AG09309 (cell line): ENCODE measurements around the gene MRPL33.

Experiments
- DNase-seq: peaks from one replicate; pipeline ENCODE4 v3.0.0-alpha.2; 2010; ENCODE audit warnings: low read depth
- H3K4me3 ChIP-seq: 2 replicates; pipeline ENCODE4 v1.5.1; 2011; ENCODE audit warnings: mild to moderate bottlenecking, low read depth, low read length, moderate library complexity; ENCODE audit not compliant: control insufficient read depth
- TF ChIP-seq, protein P1 (sequence below): IDR thresholded peaks from 2 replicates; pipeline ENCODE4 v1.5.1; 2011; ENCODE audit warnings: mild to moderate bottlenecking, low read depth, low read length, inconsistent platforms; ENCODE audit not compliant: insufficient read depth, control insufficient read depth; ENCODE audit errors: missing control alignments

Gene MRPL33

DNA sequence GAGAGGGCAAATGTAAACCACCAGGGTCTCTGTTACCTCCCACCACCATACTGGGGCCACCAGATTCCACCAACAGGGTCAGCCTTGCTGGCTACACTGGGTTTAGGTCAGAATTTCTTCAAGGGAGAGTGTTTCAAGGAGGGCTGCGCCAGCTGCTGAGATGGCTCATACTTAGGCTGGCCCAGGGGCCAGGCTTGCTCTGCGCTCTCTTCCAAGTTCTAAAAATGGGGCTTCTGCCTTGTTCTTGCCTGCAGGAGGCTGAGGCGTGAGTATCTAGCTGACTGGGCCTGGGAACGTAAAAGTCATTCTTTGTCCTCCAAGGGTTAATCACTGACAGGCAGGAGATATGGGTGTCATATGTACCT lies 28.1 kb downstream of the MRPL33 start:
- DNase-seq: no peak
- H3K4me3 ChIP-seq: no peak overlapping the region

DNA sequence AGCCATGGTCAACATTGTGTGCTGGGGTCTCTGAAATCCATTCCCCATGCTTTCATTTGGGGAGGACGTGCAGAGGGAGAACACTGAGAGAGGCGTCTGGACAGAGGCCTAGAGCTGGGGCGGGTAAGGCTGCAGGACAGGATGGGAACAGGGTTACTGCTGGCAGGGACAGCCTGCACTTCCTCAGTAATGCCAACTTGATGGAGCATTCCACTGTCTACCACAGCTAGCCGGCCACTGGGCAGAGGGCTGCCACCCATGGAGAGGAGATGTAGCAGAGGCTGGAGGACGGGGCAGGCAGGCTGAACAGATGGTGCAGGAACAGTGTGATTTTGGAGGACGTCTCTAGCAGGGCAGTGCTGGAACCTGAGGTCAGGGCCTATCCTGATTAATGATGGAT lies 29.3 kb downstream of the MRPL33 start:
- TF ChIP-seq, protein P1, sequence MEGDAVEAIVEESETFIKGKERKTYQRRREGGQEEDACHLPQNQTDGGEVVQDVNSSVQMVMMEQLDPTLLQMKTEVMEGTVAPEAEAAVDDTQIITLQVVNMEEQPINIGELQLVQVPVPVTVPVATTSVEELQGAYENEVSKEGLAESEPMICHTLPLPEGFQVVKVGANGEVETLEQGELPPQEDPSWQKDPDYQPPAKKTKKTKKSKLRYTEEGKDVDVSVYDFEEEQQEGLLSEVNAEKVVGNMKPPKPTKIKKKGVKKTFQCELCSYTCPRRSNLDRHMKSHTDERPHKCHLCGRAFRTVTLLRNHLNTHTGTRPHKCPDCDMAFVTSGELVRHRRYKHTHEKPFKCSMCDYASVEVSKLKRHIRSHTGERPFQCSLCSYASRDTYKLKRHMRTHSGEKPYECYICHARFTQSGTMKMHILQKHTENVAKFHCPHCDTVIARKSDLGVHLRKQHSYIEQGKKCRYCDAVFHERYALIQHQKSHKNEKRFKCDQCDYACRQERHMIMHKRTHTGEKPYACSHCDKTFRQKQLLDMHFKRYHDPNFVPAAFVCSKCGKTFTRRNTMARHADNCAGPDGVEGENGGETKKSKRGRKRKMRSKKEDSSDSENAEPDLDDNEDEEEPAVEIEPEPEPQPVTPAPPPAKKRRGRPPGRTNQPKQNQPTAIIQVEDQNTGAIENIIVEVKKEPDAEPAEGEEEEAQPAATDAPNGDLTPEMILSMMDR: no peak
- H3K4me3 ChIP-seq: no peak overlapping the region
- DNase-seq: no peak

More for the DNA sequence above, 28.1 kb downstream of the MRPL33 start:
- TF ChIP-seq, protein P1: peak; percentile 2

DNA sequence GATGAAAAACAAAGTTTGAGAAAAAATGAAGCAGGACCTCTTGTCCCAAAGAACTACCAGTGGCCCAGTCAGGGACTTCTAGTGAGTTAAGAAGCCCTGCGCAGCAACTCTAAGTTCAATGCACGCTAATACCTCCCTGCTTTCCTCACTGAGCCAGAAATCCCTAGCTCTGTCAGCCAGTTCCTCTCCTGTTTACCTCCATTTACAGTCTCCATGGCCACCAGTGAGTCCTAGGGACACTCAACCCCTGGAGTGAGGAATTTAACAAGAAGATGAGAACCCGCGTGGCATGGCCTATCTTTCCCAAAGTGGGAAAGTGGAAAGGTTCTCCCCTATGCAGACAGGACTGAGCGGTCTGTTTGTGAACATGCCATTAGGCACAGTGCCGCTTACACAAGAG lies 31.0 kb downstream of the MRPL33 start:
- no peak for DNase-seq
- H3K4me3 ChIP-seq: no peak overlapping the region
- TF ChIP-seq, protein P1: no peak

- TF ChIP-seq, protein P1: no peak
- DNase-seq: no peak
- no peak overlapping the region for H3K4me3 ChIP-seq
Observed at GRCh38 chr2:27803046-27803445, 31.5 kb downstream of the MRPL33 start.

GRCh38 chr2:27804146-27804545 lies 32.6 kb downstream of the MRPL33 start:
- H3K4me3 ChIP-seq: no peak overlapping the region
- TF ChIP-seq, protein P1: no peak
- DNase-seq: no peak

DNA sequence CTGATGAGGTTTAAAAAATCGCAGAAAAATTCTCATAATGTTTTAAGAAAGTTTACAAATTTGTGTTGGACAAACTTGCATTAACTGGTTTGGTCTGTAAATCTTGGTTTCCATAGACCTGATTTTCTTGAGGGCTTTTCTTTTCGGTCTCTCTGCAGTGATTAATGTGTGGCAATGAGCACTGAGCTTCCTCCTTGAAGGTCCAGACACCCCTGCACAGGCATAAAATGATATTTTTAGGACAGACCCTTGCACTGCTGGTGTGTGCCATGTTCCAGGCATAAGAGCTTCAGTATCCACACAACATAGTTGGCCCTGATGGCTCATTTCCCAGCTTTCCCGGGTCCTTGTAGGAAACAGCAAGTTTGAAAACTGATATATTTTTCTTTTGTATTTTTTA lies 33.7 kb downstream of the MRPL33 start:
- DNase-seq: no peak
- TF ChIP-seq, protein P1: no peak

More for the DNA sequence above, 33.7 kb downstream of the MRPL33 start:
- no peak overlapping the region for H3K4me3 ChIP-seq
